Measurements from ENCODE around the gene PTGFRN.

DNA sequence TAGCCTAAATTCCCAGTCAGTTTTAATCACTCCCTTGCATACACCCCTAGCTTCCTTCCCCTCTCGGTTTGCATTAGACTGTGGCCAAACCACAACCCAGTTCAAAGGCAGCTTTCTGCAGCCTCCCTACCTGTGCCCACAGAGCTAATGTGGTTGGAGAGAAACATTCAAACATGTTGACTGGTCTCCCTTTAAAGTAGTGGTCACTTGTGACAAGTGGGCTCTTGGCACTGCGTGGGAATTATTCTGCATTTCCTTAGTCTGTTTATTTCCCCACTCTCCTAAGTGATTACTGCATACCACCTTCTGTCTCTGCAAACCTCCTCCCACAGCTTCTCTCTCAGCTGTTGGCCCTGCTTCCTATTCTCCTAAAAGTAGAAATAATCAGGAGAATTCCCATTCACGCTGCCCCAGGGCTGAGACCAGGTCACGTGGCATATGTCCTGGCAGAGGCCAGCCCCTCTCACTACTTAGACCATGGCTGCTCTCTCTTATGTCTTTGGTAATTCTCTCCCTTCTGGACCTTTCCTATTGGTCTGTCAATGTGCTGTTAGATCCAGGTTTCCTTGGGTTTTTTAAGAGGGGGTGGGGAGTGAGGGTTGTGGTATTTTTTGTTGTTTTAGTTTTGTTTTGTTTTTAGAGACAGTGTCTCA, 53.4 kb downstream of the PTGFRN start:
- TF ChIP-seq GATA2 (IDR thresholded peaks at IDR 0.05; ENCODE audit: low read depth, low read length) (no peak), GATA3 (IDR thresholded peaks at IDR 0.05; ENCODE audit: low read depth, low read length) (no peak)
